Stimulated activated CD4-positive, alpha-beta T cell treated with anti-CD3 and anti-CD28 coated beads, Interleukin-2, amount 100 ng/mL, for 48 hours (primary cell): ENCODE results near the gene MAML3.
A peak's percentile ranks its signal among the peaks of the same experiment; 100 is the strongest.

Experiments
- DNase-seq, 2 donors: peaks; one replicate each; pipeline ENCODE4 v3.0.0-alpha.2; 2020

The MAML3 gene

DNA sequence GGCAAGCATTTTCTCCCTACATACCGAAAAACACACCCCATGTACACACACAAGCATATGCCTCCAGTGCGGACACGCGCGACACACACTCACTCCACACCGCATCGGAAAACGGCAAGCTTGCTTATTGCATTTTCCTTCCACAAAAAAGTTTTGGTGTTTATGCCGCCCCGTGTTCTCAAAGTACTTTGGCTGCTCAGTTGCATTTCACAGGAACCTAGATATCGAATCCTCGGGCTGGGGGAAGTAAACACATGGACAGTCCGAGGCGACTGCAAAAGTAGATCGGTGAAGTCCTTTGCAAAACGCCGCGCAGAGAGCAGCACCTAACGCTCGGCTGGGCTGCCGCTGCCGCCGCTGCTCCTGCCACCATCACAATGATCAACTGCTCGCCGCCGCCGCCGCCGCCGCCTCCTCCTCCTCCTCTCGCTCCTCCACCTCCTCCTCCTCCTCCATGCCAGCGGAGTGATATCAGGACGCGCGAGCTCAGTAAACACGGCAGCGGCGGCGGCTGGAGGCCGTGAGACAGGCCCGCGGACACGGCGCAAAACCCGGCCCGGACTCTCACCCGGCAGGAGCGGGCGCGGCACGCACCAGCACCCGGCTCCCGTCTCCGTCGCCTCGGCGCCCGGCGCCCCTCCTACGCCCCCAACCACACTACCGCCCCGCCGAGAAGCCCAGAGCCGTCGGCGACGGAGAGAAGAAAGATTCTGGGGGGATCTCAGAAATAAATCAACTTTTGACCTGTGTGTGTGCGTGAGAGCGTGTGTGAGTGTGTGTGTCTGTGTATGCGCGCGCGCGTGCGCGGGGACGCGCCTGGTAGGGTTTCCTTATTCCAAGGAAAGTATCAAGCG lies at the start of gene MAML3:
TSS of gene MAML3 (minus strand) at position 467 of the 854 bp plus-strand sequence. CDS start 857 bp downstream, outside the sequence.
- DNase-seq: peak; percentile 69 to 75

DNA sequence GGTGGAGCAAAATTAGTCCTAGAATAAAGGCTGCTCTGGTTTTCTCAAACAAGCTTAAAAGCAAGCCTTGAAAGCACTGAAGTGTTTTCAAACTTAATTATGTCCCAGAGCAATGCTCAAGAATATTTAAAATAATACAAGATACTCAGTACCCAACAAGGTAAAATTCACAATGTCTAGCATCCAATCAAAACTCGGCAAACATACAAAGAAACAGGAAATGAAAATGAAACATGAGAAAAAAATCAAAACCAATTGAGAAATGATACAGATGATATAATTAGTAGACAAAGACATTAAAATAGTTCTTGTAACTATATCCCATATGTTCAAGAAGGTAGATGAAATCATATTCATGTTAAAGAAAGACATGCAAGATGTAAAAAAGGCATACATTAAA lies 45.0 kb upstream of the MAML3 start:
- no peak for DNase-seq

DNA sequence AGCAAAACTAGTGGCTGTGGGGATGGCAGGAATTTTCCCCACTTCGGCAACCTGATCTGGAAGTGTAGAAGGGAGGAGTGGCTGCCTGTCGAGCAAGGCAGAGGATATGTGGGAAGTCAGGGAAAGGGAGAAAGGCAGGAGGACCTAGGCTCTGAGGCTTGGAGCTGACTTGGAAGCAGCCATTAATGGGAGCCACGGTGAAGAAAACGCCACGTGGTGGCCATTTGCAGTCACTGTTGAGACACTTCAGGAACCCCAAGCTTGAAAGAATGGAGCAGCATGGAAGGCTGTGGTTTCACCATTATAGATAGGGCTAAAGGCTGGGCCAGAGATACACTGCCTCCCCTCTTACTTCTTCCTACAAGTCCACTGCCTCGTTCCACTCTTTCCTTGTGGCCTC lies 41.8 kb upstream of the MAML3 start:
- no peak for DNase-seq

DNA sequence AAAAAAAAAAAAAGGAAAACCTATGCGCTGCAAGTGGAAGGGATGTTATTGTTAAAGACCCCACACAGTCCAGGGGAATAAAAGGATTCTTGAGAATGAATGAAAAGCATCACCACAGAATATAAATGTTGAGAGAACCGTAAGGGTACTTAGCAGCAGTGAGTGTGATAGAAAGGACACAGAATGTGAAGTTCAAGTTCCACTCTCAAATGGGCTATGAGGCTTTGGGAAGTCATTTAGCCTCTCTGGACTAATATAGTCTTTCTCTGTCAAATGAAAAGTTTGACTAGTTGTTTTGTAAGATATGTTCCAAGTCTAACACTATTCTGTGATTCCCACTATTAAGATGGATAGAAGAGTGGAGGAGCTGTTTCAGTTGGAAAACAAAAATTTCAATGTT lies 35.8 kb upstream of the MAML3 start:
- DNase-seq: no peak

DNA sequence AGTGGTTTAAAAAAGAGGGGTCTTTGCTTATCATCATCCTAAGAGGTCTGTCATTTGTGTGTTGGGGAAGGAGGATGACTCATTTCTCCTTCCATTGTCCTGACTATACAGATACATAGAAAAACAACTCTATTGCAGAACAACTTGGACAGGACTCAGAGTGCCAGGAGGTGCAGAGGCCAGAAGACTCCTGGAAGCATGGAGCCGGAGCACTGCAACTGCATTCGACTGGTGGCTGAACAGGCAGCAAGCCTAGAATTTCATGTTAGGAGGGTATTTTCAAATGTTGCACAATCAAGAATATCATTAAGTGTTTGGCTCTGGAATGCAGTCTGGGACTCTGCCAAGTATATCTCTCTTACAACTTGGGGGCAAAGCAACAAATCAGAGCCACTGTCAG lies 35.0 kb upstream of the MAML3 start:
- DNase-seq: no peak

DNA sequence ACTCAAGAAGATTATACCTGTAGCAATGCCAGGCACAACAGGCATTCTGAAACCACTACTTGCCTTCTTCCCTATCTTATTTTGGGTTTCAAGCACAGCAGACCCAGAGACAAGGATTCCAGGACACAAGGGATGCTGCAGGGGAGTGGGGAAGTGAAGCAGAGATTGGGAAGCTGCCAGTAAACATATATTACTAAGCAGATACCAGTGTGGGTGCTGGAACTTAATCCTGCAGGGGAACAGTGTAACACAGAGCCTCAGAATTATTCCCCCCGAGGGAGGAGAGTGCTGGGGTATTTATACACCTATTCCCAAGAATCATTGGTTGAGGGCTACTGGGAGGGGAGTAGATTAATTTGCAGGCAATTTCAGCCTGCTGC lies 33.3 kb upstream of the MAML3 start:
- no peak for DNase-seq

DNA sequence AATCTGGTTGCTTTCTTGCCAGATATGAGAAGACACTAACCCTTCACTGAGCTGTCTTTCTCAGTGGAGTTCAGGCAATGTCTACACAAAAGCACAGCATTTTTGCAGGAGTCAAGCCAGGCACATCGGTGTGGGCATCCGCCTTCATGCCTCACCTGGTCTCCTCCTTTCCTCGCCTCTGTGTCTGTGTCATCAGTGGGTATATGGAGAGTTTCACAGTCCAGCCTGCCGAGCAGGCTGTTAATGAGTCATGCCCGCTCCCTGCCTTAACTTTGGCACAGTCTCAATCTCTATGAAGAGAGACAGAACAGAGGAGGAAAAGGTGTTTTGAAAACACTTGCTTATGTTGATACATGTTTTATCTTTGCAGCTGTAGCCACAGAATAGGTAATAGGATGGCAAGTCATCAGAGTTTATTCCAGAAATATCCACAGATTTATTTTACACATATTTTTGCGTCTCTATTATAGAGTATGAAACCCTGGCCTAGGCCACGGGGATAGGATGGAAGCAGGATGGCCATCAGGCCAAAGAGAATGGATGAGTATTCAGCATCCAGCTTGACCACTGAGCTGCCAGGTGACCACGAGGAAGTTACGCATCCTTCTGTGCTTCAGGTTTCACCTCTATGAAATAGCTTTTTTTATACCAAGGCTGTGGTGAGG lies 32.8 kb upstream of the MAML3 start:
- DNase-seq: no peak

DNA sequence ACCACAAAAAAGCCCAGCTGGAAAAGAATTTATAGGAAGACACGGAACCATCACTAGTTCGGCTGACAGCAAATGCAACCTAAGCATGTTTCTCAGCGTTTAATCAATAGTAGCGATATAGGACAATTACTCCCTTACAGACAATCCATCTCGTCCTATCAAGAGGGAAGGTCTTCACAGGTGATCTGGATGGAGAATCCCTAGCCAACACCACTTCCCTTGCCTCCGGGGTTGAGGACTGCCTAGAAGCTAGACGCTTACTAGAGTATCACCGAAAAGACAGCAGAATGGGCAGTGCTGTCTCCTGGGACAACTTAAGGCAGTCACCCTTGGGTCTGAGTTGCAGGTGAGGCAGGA lies 32.1 kb upstream of the MAML3 start:
- DNase-seq: no peak

DNA sequence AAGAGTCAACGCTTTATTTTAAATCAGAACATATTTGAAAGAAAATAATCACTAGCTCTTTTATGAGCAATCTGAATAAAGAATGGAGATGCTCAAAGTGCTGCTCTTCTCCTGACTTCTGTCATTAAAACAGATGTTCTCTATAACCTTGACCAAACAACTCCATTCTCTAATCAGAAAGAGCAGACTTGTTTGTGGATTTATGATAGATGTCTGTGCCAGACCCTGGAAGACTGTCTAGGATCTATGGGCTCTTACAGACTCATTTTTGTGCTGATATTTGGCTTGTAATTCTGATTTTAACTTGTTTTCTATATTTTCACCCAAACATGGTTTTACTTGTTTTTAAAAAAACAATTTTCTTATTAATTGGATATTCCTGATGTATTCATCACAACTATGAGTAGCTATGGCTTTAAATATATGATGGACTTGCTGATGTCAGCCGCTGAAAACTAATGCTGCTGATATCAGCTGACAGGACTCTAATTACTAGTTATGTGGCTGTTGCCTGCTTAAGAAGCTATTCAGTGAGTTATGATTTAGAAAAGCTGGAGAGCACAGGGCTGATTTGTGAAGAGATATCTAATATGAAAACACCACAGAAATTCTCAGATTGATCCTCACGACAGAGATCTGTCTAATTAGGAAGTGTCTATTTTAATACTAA lies 31.6 kb upstream of the MAML3 start:
- no peak for DNase-seq

DNA sequence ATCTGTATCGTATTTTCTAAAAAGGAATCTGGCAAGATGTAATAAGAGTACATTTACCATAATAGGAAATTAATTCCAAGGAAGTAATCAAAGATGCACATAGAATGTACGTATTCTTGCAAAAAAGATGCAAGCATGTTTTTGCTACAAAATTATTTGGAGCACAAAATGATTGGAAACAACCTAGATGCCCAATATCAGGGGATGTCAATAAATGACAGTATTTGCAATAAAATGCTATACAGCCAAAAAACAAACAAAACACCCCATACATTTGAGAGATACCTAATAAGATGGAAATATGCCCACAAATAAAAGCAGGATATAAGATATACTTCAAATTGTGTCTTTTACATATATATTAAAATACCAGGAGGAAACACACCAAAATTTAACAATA lies 29.3 kb upstream of the MAML3 start:
- no peak for DNase-seq

DNA sequence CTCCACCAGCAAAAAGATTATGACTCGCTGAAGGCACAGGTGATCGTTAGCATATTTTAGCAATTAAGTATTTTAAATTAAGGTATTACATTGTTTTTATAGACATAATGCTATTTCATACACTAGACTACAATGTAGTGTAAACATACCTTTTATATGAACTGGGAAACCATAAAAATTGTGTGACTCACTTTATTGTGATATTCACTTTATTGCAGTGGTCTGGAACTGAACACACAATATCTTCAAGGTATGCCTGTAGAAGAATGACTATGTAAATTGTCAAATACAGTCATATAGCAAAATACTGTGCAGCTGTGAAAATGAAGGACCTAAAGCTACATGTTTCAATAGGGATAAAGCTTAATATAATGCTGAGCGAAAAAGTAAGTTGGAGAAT lies 26.6 kb upstream of the MAML3 start:
- no peak for DNase-seq

DNA sequence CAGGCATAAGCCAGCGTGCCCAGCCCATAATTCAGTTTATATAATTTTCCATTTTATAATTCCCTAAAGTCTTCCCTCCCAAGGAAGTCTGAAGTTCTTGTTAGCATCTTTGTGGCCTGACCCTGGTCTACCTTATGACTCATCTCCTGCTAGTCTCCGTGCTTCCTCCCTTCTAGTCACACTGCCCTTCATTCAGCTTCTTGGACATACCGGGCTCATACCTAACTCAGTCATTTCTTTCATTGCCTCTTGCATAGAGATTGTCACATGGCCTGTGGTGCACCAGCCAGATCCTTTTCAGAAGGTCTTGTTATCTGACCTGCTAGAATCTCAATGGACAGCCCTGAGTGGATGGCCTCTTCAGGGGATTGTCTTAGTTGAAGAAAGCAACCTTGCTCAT lies 22.8 kb upstream of the MAML3 start:
- DNase-seq: no peak

DNA sequence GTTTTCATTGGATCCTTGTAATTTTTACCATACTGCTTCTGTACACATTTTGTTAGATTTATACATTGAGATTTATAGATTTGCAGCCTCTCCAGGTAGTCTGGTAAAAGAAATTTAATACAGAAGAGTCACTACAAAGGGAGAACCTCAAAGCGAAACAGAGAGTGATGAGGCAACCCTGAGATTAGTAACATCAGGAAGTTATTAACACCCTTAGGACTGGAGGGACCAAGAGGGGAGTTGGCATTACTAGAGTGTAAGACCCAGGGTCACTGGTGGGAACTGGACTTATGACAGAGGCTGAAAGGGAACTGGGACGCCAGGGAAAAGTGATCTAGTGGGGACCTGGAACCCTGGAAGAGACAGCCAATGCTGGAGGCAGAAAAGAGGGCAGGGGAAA lies 20.6 kb upstream of the MAML3 start:
- no peak for DNase-seq

DNA sequence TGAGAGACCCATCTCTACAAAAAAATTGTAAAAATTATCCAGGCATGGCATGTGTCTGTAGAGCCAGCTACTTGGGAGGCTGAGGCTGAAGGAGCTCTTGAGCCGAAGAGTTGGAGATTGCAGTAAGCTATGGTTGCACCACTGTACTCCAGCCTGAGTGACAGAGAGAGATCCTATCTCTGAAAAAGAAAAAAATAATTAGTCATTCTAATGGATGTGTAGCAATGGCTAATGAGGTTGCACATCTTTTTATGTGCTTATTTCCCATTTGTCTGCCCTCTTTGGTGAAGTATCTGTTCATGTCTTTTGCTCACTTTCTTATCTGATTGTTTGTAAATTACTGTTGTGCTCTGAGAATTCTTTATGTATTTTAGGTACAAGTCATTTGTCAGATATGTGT lies 19.0 kb upstream of the MAML3 start:
- no peak for DNase-seq

DNA sequence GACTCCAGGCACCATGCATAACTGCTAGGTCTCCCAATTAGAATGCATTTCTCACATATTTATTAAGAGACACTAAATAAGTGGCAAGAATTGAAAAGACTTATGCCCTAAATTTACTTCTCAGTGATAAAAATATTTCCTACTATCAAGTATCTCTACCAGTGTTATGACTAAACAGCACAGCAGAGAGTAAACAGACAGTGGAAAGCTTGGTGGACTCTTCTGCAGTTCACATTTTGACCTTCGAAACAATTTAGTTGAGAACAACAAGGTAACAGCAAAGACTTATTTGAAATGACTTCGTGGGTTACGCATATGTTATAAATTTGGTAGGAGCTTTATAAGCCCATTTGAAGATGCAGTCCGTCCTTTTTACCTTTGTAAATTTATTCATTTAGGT lies 16.3 kb upstream of the MAML3 start:
- no peak for DNase-seq

DNA sequence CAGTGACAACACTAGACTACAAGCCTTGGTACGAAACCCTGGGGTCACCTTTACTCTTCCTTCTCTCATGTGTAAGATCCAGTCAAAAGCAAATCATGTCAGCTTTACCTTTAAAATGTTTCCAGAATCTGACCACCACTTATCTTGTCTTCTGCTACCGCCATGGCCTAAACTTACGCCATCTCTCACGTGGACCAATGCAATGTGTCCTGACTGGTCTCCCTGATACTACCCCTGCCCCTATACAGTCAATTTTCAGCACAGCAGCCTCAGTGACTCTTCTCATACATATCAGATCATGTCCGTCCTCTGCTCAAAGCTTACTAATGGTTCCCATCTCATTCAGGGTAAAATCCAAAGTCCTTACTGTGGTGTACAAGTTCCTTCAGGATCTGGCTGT lies 15.0 kb upstream of the MAML3 start:
- DNase-seq: no peak

DNA sequence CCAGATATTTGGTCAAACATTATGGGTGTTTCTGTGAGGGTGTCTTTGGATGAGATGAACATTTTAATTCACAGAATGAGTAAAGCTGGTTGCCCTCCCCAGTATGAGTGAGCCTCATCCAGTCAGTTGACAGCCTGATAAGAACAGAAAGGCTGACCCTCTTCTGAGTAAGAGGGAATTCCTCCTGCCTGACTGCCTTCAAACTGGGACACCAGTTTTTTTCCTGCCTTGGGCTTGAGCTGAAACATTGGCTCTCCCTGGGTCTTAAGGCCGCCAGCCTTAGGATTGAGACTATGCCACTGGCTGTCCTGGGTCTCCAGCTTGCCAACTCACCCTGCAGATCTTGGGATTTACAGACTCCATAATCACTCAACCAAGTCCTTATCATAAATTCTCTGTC lies 14.5 kb upstream of the MAML3 start:
- no peak for DNase-seq

DNA sequence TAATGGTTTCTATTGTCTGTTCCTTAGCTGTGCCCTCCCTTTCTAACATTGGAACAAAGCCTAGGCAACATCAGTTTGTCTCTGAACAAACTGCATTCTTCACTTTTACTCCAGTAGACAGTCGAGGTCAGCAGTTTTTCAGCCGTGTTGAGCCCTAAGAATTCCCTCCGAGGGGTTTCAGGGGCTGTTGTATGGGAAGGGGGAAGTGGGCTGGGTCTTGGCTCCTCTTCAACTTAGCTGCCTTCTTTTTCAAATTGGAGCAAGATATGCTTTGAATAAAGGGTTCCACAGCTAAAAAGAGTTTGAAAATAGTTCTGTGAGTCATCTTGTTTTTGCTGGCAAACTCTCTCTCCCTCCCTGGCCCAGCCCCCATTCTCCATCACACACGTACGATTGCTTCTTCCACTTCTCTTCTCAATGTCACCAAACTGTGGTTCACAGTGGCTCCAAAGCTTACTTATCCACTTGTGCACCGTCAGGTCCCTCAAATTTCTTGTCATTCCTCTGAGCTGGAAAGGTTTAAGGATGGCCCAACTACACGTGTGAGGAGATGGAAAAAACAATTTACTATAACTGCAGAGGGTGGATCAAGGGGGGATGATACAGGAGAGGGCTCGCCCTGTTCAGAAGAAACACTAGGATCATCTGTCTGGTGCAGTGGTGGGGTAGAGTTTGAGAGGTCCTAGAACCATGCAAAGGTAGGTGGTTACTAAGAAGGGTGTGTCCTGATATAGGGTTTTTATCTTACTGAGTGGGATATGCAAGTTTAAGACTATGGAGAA lies 9.2 kb upstream of the MAML3 start:
- no peak for DNase-seq

DNA sequence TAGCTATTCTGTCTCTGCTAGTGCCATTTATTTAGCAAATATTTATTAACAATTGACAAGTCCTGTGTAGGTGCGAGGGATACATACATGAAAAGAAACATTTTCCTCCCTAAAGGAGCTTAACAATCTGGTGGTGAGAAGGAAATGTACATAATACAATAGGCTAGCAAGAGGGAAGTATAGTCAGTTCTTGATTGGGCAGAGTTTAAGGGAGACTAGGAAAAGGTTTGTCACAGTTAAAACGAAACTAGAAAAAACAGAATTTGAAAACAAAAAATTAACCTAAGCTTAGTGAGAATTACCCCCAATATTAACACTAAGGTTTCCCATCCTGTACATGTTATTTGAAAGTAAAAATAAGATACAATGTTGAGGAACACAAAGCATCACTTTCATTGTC lies 8.6 kb upstream of the MAML3 start:
- no peak for DNase-seq

DNA sequence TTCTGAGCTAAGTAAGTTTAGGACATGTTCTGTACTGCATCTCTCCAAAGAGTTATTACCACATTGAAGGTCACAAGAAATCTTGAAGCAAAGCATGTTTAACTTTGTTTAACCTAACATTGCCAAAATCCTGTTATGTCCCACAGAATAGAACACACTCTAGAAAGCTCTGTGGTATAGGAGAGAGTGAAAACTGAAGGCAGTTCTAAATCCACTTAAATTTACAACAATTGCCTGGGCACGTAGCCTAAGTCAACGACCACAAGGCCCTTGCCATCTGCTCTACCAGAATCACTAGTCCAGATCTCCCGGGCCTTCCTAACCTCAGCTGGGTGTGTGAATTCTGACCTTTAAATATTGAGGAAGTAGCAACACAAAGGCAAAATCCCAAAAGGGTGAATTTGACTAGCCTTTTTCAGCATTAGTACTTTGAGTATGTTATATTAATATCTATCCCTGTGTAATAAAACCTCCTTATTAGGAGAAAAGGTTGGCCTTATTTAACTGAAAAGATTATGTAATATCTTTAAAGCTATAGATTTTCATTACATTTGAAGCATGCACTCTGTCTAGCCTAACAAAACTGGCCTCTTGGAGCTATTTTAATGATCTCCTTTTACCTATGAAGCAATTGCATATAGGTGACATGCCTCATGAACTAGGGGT lies 4.5 kb upstream of the MAML3 start:
- no peak for DNase-seq

DNA sequence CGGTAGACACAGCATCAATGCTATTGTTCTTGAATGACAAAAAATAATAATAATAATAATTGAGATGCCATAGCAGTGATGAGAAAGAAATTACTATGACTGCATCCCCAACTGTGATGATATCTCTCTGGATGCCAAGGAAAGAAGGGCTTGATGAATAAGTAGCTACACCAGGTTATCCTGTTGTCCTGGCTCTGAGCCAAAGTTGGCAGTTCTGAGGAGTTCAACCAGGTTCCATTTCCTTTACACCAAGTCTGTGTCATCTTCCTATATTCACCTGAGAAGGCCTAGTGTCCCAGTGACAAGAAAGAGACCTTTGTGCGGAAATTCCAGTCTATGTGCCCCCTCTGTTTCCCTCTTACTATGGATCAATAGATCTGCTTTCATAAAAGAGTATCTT lies 3.4 kb upstream of the MAML3 start:
- DNase-seq: no peak

DNA sequence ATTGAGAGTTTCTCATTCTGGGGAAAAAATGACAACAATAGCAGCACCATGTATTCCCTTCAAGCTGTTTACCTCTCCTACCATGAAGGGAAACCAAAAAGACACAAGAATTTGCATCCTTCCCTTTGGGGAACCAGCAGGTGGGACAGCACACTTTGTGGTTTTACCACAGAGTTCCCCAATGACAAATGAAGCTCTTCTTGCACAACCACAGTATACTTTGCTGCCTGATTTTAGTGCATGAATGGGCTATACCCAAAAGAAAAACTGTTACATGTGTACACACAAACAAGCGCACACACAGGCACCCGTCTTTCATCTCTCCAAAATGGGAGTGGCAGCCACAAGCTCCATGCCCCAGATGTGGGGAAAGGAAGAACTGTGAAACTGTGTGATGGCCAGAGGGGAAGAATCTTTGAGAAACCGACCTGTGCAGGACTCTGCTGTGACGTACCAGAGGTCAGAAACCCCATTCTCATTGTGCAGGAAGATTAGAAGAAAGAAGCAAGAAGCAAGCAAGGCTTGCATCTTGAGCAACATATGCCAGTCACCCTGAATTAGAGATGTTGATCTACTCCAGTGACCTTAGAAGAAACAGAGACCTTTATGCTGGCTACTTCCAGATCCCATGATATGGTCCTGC lies 2.7 kb upstream of the MAML3 start:
- no peak for DNase-seq

DNA sequence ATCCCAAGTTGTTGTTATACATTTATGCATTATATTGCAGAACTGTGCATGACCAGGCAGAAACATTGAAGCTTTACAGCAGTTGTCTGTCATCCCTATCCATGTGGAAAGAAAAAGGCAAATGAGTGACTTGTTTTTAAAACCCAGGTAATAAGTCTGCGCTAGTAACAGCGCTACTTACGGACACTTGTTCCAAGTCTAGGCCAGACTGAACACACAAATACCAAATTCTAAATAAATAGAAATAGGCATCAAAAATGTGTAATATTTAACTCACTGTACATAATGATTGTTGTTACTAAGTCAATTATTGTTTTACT lies 548 bp upstream of the MAML3 start:
- no peak for DNase-seq
